ENCODE results near the gene MED20.
A peak's percentile ranks its signal among the peaks of the same experiment; 100 is the strongest.
"Not testable (repeated sequence)": the region's sequence is repeated elsewhere in the genome, so short reads cannot be mapped to it uniquely, and the experiment has no call there.

The MED20 gene, protein sequence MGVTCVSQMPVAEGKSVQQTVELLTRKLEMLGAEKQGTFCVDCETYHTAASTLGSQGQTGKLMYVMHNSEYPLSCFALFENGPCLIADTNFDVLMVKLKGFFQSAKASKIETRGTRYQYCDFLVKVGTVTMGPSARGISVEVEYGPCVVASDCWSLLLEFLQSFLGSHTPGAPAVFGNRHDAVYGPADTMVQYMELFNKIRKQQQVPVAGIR

DNA sequence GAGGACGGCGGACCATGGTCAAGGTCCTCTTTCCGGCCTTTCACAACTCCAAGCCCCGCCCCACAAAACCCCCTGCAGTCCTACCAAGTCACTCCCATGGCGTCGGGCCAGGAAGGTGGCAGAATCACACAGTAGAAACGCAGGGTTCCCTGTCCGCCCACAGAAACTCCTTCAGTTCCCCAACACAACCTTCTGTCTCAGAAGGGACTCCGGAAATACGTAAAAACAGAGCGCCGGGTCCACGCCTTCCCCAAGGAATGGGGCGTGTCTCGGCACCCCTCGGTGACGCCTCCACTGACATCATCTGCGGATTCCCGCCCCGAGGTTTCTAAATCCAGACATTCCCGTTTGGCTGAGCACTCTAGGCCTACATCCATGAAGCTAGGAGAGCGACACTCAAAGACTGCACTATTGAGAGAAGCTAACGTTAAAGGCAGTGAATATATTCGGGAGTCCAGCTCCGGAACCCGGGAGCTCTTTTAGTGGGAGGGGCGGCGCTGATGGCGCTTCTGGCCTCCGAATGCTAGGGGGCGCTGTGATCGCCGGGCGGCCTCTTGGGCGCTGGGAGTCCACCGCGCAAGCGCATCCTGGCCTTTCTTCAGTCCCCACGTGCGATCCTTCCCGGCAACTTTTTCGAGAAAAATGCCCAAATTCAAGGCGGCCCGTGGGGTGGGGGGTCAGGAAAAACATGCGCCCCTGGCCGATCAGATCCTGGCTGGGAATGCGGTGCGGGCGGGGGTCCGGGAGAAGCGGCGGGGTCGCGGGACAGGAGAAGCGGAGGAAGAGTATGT, at the start of gene MED20, which contains the start of gene BYSL:
MED20 (minus strand) TSS at position 219 of the 791 bp plus-strand sequence; CDS start at position 98, 121 bp downstream.
BYSL (plus strand) TSS at position 579 of the 791 bp plus-strand sequence; CDS start at position 643, 64 bp downstream.
- DNase-seq: peak; percentile 89 to 90

GRCh38 chr6:41970436-41970846, 49.5 kb upstream of the MED20 start:
- no peak for DNase-seq

- DNase-seq: no peak
Measured at GRCh38 chr6:41967312-41968287, 46.7 kb upstream of the MED20 start.

GRCh38 chr6:41966961-41967311, 46.0 kb upstream of the MED20 start:
- DNase-seq: no peak

DNA sequence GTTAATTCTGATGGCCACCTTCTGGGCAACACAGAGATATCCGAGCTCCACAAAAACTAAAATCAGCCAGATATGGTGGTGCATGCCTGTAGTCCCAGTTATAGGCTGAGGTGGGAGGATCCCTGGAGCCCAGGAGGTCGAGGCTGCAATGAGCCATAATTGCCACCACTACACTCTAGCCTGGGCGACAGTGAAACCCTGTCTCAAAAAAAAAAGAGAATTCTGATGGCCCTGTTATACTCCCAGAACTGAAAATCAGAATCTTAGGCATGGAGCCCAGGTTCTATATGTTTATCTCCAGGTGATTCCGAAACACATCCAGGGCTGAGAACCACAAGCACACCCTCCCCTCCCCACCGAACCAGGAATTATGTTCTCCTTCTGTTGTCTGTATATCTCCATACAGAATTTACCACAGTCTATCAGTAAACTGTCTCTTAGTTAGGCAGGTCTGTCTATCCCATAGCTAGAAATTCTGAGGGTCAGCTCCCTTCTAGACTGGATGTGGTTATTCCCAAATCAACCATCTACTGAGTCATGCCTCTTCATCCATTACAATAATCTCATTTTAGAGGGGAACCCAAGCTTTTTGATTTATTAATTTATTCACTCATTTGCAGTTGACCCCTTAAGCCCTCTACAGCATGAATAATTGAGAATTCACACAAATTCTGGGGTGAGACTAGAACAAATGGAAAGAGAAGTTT, 45.4 kb upstream of the MED20 start:
- DNase-seq: no peak

- DNase-seq: no peak
Measured at GRCh38 chr6:41965429-41966213, 44.7 kb upstream of the MED20 start.

- peak in 1 of 2 experiments; percentile 48 for DNase-seq
Measured at GRCh38 chr6:41964201-41964887, 43.4 kb upstream of the MED20 start.

GRCh38 chr6:41963371-41963770, 42.4 kb upstream of the MED20 start:
- no peak for DNase-seq

- DNase-seq: no peak
Measured at GRCh38 chr6:41960028-41960427, 39.1 kb upstream of the MED20 start.

DNA sequence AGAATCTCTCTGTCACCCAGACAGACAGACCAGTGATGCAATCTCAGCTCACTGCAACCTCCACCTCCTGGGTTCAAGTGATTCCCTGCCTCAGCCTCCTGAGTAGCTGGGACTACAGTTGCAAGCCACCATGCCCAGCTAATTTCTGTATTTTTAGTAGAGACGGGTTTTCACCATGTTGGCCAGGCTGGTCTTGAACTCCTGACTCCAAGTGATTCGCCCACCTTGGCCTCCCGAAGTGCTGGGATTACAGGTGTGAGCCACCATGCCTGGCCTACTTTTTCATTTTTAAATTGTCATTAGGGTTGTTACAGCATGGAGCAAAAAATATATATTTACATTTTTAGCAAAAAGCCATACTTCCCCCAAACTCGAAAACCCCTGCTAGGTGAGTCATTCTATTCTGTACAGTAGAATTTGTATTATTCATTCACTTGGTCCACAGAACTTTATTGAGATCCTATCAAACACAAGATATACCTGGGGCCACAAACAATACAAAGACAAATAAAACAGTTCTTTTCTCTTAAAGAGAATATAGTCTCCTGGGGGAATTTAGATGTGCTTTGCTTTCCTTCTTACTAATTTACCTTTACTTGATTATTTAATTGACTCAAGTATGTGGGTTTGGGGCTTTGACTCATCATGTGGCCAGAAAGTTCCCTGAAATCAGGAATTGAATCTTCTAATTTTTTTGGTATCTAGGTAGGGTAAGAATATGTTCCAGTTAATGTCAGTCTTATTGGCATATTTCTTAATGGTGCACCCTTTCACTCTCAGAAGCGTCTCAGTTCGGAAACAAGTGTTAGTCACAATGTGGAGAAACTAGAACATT, 37.3 kb upstream of the MED20 start:
- no peak for DNase-seq

- no peak for DNase-seq
Measured at GRCh38 chr6:41957117-41957516, 36.2 kb upstream of the MED20 start.

DNA sequence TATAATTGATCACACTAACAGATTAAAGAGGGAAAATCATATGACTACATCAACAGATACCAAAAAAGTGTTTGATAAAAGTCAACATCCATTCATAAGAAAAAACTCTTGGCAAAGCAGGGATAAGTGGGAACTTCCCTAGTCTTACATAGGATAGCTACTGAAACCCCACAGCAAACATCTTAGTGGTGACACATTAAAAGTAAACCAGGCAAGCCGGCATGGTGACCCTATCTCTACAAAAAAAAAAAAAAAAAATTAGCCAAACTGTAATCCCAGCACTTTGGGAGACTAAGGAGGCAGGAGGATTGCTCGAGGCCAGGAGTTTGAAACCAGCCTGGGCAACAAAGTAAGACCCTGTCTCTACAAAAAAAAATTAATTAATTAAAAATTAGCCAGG, 34.5 kb upstream of the MED20 start:
- no peak for DNase-seq

DNA sequence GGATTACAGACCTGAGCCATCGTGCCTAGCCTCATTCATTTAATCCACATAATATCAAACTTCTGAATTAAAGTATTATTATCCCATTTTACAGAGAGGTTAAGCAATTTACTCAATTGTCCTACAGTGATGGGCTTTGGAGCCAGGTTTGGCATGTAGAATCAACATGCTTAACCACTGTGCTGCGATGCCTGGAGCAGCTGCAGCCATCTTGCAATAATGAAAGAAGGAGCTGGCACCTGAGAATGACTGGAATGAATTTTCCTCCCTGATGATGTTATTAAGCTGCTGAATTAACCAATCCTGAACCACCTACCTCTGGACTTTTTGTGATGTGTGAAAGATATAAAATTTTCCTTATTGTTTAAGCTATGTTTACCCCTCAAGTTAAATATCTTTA, 33.7 kb upstream of the MED20 start:
- DNase-seq: no peak

- no peak for DNase-seq
Measured at GRCh38 chr6:41947581-41948220, 26.8 kb upstream of the MED20 start.

GRCh38 chr6:41943456-41943855, 22.5 kb upstream of the MED20 start:
- DNase-seq: no peak

GRCh38 chr6:41942882-41943281, 21.9 kb upstream of the MED20 start:
- DNase-seq: not testable (repeated sequence)

- DNase-seq: no peak
Measured at GRCh38 chr6:41942067-41942851, 21.3 kb upstream of the MED20 start.

DNA sequence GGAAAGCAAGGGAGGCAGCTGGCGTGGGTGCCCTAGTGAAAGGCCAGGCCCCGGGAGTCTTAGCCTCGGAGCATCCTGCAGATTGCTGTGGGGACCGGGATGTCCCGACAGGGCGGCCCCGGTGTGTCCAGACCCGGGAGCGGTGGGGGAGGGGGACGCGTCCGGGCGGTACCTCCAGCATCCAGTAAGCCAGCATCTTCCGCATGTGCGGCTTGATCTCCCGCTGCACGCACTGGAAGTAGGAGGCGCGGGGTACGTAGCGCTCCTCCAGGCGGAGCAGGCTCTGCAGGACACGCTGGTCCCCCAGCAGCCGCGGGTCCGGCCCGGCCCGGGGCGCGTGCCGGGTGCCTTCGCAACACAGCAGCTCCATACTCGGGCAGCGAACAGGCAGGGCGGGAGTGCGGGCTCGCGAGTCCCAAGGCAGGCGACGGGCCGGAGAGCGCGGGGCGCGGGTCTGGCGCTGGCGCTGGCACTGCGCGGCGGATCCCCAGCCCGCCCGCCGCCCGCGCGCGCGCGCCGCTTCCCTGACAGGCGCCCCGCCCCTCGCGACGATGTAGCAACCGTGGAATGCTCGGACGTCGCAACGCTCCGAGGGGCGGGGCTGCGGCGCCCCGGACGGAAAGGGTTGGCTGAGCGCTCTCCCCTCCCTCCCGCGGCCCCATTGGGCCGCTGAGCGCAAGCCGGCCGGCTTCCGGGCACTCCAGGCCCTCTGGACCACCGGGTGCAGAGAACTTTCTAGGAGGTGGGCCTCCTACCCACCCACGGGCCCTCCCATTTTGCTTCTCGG, 20.5 kb upstream of the MED20 start, which contains the start of gene CCND3:
CCND3 (minus strand) TSS at position 529 of the 787 bp plus-strand sequence; CDS start at position 370, 159 bp downstream.
- DNase-seq: peak; percentile 69 to 88

Data from NCI-H524 (cell line).